ENCODE results near the gene HSPA12A. TPM values are rescaled to one million over a fixed set of nuclear protein-coding genes. Genes with fewer than 3 reads are reported as not detected.

HSPA12A gene
- total and polyA plus RNA-seq, 5 experiments from 2014 or later: not detected

GRCh38 chr10:116732573-116732972 lies 9.8 kb downstream of the HSPA12A start:
- Mint-ChIP-seq H3K27ac (no peak overlapping the region), H3K36me3 (peaks cover 0 to 5% (median 2%) of the 10 kb centered on the region in 3 donors), H3K4me3 (no peak overlapping the region), H3K4me1 (peaks cover 0 to 3% (median 0%) of the 10 kb centered on the region in 4 donors), H3K27me3 (peaks cover 39 to 96% (median 56%) of the 10 kb centered on the region in 5 donors), H3K9me3 (peaks cover 0 to 19% (median 4%) of the 10 kb centered on the region in 9 donors)
- POLR2A ChIA-PET: no interaction called here
- ATAC-seq (no peak), DNase-seq (no peak)

- no peak overlapping the region for H3K4me3 Mint-ChIP-seq
- ATAC-seq (no peak), DNase-seq (peak in 1 of 10 donors; percentile 23)
- peaks cover 0 to 2% (median 0%) of the 10 kb centered on the region in 3 donors for H3K36me3 Mint-ChIP-seq
- no peak overlapping the region for H3K27ac Mint-ChIP-seq
- H3K9me3 Mint-ChIP-seq: peaks cover 0 to 5% (median 0%) of the 10 kb centered on the region in 9 donors
- H3K4me1 Mint-ChIP-seq: peaks cover 0 to 12% (median 10%) of the 10 kb centered on the region in 4 donors
- peaks cover 39 to 97% (median 59%) of the 10 kb centered on the region in 5 donors for H3K27me3 Mint-ChIP-seq
- POLR2A ChIA-PET: no interaction called here
Observed at GRCh38 chr10:116730464-116731260, 11.7 kb downstream of the HSPA12A start.

GRCh38 chr10:116729243-116729642 lies 13.1 kb downstream of the HSPA12A start:
- H3K9me3 Mint-ChIP-seq: no peaks in the 10 kb centered on the region
- ATAC-seq (no peak), DNase-seq (peak in 1 of 10 donors; percentile 28)
- peaks cover 10 to 26% (median 20%) of the 10 kb centered on the region in 4 donors for H3K4me1 Mint-ChIP-seq
- H3K27ac Mint-ChIP-seq: no peak overlapping the region
- H3K36me3 Mint-ChIP-seq: peaks cover 0 to 2% (median 0%) of the 10 kb centered on the region in 3 donors
- H3K4me3 Mint-ChIP-seq: no peak overlapping the region
- peaks cover 37 to 91% (median 56%) of the 10 kb centered on the region in 5 donors for H3K27me3 Mint-ChIP-seq
- POLR2A ChIA-PET: no interaction called here

- POLR2A ChIA-PET: no interaction called here
- ATAC-seq: no peak
- peaks cover 33 to 90% (median 53%) of the 10 kb centered on the region in 5 donors for H3K27me3 Mint-ChIP-seq
Observed at GRCh38 chr10:116728526-116729096, 13.8 kb downstream of the HSPA12A start.

GRCh38 chr10:116723428-116724281 lies 18.7 kb downstream of the HSPA12A start:
- ATAC-seq (peak; percentile 98 to 100), DNase-seq (peak; percentile 21 to 87 (median 74))
- no peaks in the 10 kb centered on the region for H3K9me3 Mint-ChIP-seq
- peak overlapping the region in 9 of 10 donors; percentile 52 to 82 (median 70) for H3K4me3 Mint-ChIP-seq
- POLR2A ChIA-PET: no interaction called here
- H3K27me3 Mint-ChIP-seq: peaks cover 38 to 89% (median 57%) of the 10 kb centered on the region in 5 donors
- peak overlapping the region in 9 of 10 donors; percentile 7 to 91 (median 47) for H3K27ac Mint-ChIP-seq
- peaks cover 0 to 2% (median 0%) of the 10 kb centered on the region in 3 donors for H3K36me3 Mint-ChIP-seq
- peaks cover 24 to 62% (median 43%) of the 10 kb centered on the region in 4 donors for H3K4me1 Mint-ChIP-seq

More at GRCh38 chr10:116728526-116729096, 13.8 kb downstream of the HSPA12A start:
- Mint-ChIP-seq H3K36me3 (peaks cover 0 to 2% (median 0%) of the 10 kb centered on the region in 3 donors), H3K4me3 (no peak overlapping the region), H3K4me1 (peaks cover 15 to 32% (median 23%) of the 10 kb centered on the region in 4 donors), H3K27ac (no peak overlapping the region), H3K9me3 (no peaks in the 10 kb centered on the region)
- DNase-seq: peak in 1 of 10 donors; percentile 27

- Mint-ChIP-seq H3K4me1 (peaks cover 24 to 62% (median 43%) of the 10 kb centered on the region in 4 donors), H3K27me3 (peaks cover 40 to 89% (median 65%) of the 10 kb centered on the region in 5 donors), H3K27ac (peak overlapping the region in 1 of 10 donors; percentile 25), H3K4me3 (peak overlapping the region in 6 of 10 donors; percentile 10 to 79 (median 61)), H3K36me3 (peaks cover 0 to 2% (median 0%) of the 10 kb centered on the region in 3 donors), H3K9me3 (no peaks in the 10 kb centered on the region)
- ATAC-seq (no peak), DNase-seq (peak in 1 of 10 donors; percentile 36)
- POLR2A ChIA-PET: no interaction called here
Observed at GRCh38 chr10:116722736-116723427, 19.5 kb downstream of the HSPA12A start.

- peak overlapping the region in 1 of 10 donors; percentile 43 for H3K27ac Mint-ChIP-seq
- POLR2A ChIA-PET: no interaction called here
- H3K4me3 Mint-ChIP-seq: peak overlapping the region in 1 of 10 donors; percentile 27
- DNase-seq: no peak
- peaks cover 40 to 90% (median 68%) of the 10 kb centered on the region in 5 donors for H3K27me3 Mint-ChIP-seq
- no peak for ATAC-seq
- peaks cover 0 to 2% (median 0%) of the 10 kb centered on the region in 3 donors for H3K36me3 Mint-ChIP-seq
- H3K9me3 Mint-ChIP-seq: no peaks in the 10 kb centered on the region
- peaks cover 24 to 62% (median 42%) of the 10 kb centered on the region in 4 donors for H3K4me1 Mint-ChIP-seq
Observed at GRCh38 chr10:116721547-116722392, 20.6 kb downstream of the HSPA12A start.

- H3K4me1 Mint-ChIP-seq: peaks cover 24 to 53% (median 36%) of the 10 kb centered on the region in 4 donors
- DNase-seq: no peak
- H3K9me3 Mint-ChIP-seq: no peaks in the 10 kb centered on the region
- peaks cover 35 to 90% (median 65%) of the 10 kb centered on the region in 5 donors for H3K27me3 Mint-ChIP-seq
- no peak for ATAC-seq
- peak overlapping the region in 1 of 10 donors; percentile 56 for H3K27ac Mint-ChIP-seq
- POLR2A ChIA-PET: no interaction called here
- H3K36me3 Mint-ChIP-seq: no peaks in the 10 kb centered on the region
- no peak overlapping the region for H3K4me3 Mint-ChIP-seq
Observed at GRCh38 chr10:116720668-116721546, 21.5 kb downstream of the HSPA12A start.

GRCh38 chr10:116720241-116720643 lies 22.1 kb downstream of the HSPA12A start:
- Mint-ChIP-seq H3K4me3 (no peak overlapping the region), H3K36me3 (no peaks in the 10 kb centered on the region), H3K4me1 (peaks cover 20 to 46% (median 33%) of the 10 kb centered on the region in 4 donors), H3K9me3 (no peaks in the 10 kb centered on the region), H3K27ac (no peak overlapping the region), H3K27me3 (peaks cover 39 to 89% (median 58%) of the 10 kb centered on the region in 5 donors)
- no peak for ATAC-seq
- peak in 1 of 10 donors; percentile 51 for DNase-seq
- POLR2A ChIA-PET: no interaction called here

GRCh38 chr10:116719804-116720203 lies 22.6 kb downstream of the HSPA12A start:
- Mint-ChIP-seq H3K36me3 (no peaks in the 10 kb centered on the region), H3K27me3 (peaks cover 41 to 91% (median 58%) of the 10 kb centered on the region in 5 donors), H3K9me3 (no peaks in the 10 kb centered on the region), H3K4me3 (no peak overlapping the region), H3K4me1 (peaks cover 17 to 42% (median 29%) of the 10 kb centered on the region in 4 donors), H3K27ac (peak overlapping the region in 1 of 10 donors; percentile 26)
- ATAC-seq: no peak
- POLR2A ChIA-PET: no interaction called here
- no peak for DNase-seq
